ENCODE measurements around the gene RBM48.

DNA sequence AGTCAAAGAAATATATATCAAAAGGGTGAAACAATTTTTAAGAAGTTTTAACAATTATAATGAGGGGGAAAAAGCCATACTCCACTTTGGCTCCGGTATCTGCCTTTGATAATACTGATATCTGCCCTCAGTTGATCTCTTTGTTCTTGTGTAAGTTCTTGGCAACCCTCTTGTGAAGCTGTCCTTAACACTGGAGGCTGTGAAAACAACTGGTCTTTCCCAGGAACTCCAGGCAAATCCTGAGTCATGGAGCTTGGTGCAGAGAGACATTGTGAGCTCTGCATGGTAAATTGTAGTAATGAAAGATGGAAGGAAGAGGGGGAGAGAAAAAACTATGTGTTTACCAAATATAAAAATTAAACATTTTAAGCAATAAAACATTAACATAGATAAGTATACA lies 39.0 kb upstream of the RBM48 start:
- no peak for TF ChIP-seq POLR2AphosphoS5 (IDR thresholded peaks at IDR 0.05)
- TF ChIP-seq, protein P1, sequence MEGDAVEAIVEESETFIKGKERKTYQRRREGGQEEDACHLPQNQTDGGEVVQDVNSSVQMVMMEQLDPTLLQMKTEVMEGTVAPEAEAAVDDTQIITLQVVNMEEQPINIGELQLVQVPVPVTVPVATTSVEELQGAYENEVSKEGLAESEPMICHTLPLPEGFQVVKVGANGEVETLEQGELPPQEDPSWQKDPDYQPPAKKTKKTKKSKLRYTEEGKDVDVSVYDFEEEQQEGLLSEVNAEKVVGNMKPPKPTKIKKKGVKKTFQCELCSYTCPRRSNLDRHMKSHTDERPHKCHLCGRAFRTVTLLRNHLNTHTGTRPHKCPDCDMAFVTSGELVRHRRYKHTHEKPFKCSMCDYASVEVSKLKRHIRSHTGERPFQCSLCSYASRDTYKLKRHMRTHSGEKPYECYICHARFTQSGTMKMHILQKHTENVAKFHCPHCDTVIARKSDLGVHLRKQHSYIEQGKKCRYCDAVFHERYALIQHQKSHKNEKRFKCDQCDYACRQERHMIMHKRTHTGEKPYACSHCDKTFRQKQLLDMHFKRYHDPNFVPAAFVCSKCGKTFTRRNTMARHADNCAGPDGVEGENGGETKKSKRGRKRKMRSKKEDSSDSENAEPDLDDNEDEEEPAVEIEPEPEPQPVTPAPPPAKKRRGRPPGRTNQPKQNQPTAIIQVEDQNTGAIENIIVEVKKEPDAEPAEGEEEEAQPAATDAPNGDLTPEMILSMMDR (IDR thresholded peaks at IDR 0.05): no peak
